OCI-LY7 (cell line): ENCODE results near the gene HSPB9. TPM values are rescaled to one million over a fixed set of nuclear protein-coding genes. Genes with fewer than 3 reads are reported as not detected.

Experiments used
- BruUV-seq: library from RNA; stranded (reverse); fragments of 400-500 nt; replicated peaks from 2 replicates; lab custom pipeline; 2021; lab: Mats Ljungman, UMichigan
- CTCF ChIA-PET: fragments of 300-600 bp; sonication (Branson Sonifier 250); formaldehyde crosslinking; loops from one replicate; lab custom pipeline; 2022; ENCODE audit warnings: antibody characterized with exemption; ENCODE audit not compliant: unreplicated experiment; lab: Charles Lee
- POLR2A ChIA-PET: fragments of 300-600 bp; sonication (Branson Sonifier 250); formaldehyde crosslinking; loops from one replicate; lab custom pipeline; 2022; ENCODE audit warnings: antibody characterized with exemption; lab: Charles Lee
- DNase-seq: peaks from one replicate; pipeline ENCODE4 v3.0.0-alpha.2; 2015; ENCODE audit warnings: low spot score
- H2AFZ ChIP-seq: fragments of 200-600 bp; sonication (generic), shearing (Covaris generic); 2 replicates; pipeline ENCODE4 v1.6.1; 2014; ENCODE audit warnings: mild to moderate bottlenecking, antibody characterized with exemption, low read length, moderate library complexity
- H3K27ac ChIP-seq: fragments of 200-600 bp; sonication (generic); 2 replicates; pipeline ENCODE4 v1.5.1; 2014; ENCODE audit warnings: mixed run types, low read depth, mild to moderate bottlenecking, moderate library complexity, low read length, inconsistent platforms; ENCODE audit not compliant: poor library complexity, severe bottlenecking
- H3K36me3 ChIP-seq: fragments of 200-600 bp; sonication (generic); 2 replicates; pipeline ENCODE4 v1.6.1; 2014; ENCODE audit warnings: mild to moderate bottlenecking, antibody characterized with exemption, low read length, moderate library complexity, mixed read lengths; ENCODE audit not compliant: insufficient read depth
- H3K4me1 ChIP-seq: fragments of 200-600 bp; sonication (generic); 2 replicates; pipeline ENCODE4 v1.5.1; 2014; ENCODE audit warnings: mild to moderate bottlenecking, low read length; ENCODE audit not compliant: insufficient read depth, poor library complexity, severe bottlenecking
- H3K4me2 ChIP-seq: fragments of 200-600 bp; sonication (generic); 2 replicates; pipeline ENCODE4 v1.6.1; 2014; ENCODE audit warnings: mild to moderate bottlenecking, low read length
- H3K4me3 ChIP-seq: fragments of 200-600 bp; sonication (generic); 2 replicates; pipeline ENCODE4 v1.5.1; 2014; ENCODE audit warnings: mild to moderate bottlenecking, low read depth, low read length; ENCODE audit not compliant: poor library complexity, severe bottlenecking
- H3K79me2 ChIP-seq: fragments of 200-600 bp; sonication (generic); 2 replicates; pipeline ENCODE4 v1.6.1; 2016; ENCODE audit warnings: low read depth, mild to moderate bottlenecking, low read length, moderate library complexity, mixed read lengths; ENCODE audit not compliant: insufficient read depth
- H3K9me2 ChIP-seq: fragments of 200-600 bp; sonication (generic); 2 replicates; pipeline ENCODE4 v1.6.1; 2016; ENCODE audit warnings: mild to moderate bottlenecking, low read length, mixed read lengths; ENCODE audit not compliant: insufficient read depth
- H3K9me3 ChIP-seq: fragments of 200-600 bp; sonication (generic); 2 replicates; pipeline ENCODE4 v1.6.1; 2014; ENCODE audit warnings: mild to moderate bottlenecking, mixed run types, low read length, mixed read lengths
- H4K20me1 ChIP-seq: fragments of 200-600 bp; sonication (generic); 2 replicates; pipeline ENCODE4 v1.6.1; 2014; ENCODE audit warnings: mild to moderate bottlenecking, antibody characterized with exemption, low read length, moderate library complexity, mixed read lengths; ENCODE audit not compliant: insufficient read depth
- CTCF ChIP-seq: fragments of 200-600 bp; sonication (generic); conservative IDR thresholded peaks from 2 replicates; pipeline ENCODE4 v1.5.1; 2014; ENCODE audit warnings: mild to moderate bottlenecking, antibody characterized with exemption, low read length, moderate library complexity, mixed read lengths
- EZH2phosphoT487 ChIP-seq: fragments of 200-600 bp; sonication (generic); IDR thresholded peaks from 2 replicates; pipeline ENCODE4 v1.6.1; 2018; ENCODE audit warnings: low read depth, borderline replicate concordance, mild to moderate bottlenecking, mixed run types, antibody characterized with exemption, low read length, moderate library complexity, mixed read lengths
- intact Hi-C: fragments of 100-400 bp; cut with micrococcal nuclease; formaldehyde crosslinking; loops from one replicate; pipeline ENCODE4 v1.10.0; 2022; ENCODE audit not compliant: unreplicated experiment
- total RNA-seq, 2 experiments: library from RNA; depleted of rRNA in 1 of 2; stranded (reverse); fragments of >200 nt in 1 of 2; shearing (Covaris generic) in 1 of 2; gene quantifications; 2 replicates each; pipeline ENCODE4 v1.2.3, GENCODE V29; 2014 to 2022

The HSPB9 gene
- total RNA-seq, 2 experiments from 2014 or later: 0.16 TPM; not detected in 1

GRCh38 chr17:42119301-42119700 is 3.3 kb upstream of the HSPB9 start:
- Histone ChIP-seq H3K4me1 (peaks cover 61% of the 10 kb centered on the region), H3K36me3 (peaks cover 41% of the 10 kb centered on the region; the same call in 1 of the 2 replicates), H3K9me2 (no peaks in the 10 kb centered on the region), H3K9me3 (no peaks in the 10 kb centered on the region), H4K20me1 (no peaks in the 10 kb centered on the region), H3K4me3 (peak overlapping the region; percentile 77), H2AFZ (no peak overlapping the region), H3K27ac (peak overlapping the region; percentile 46), H3K79me2 (peaks cover 3% of the 10 kb centered on the region; the same call in 1 of the 2 replicates), H3K4me2 (peak overlapping the region; percentile 86)
- intact Hi-C loops: loop anchor here (10.0 kb wide), 2 partner anchors 266 to 384 kb away; partner anchors contain the start of genes HAP1 and STAT3
- TSS peak; percentile 73 for BruUV-seq
- CTCF ChIA-PET: interaction anchor here (1.3 to 2.1 kb wide), 3 partner anchors 12 to 104 kb away, joined by 3 to 12 read pairs (median 4); partner anchors contain the start of gene DNAJC7
- POLR2A ChIA-PET: interaction anchor here (1.1 to 1.9 kb wide), 3 partner anchors 11 to 99 kb away, joined by 4 to 12 read pairs (median 4); partner anchors contain the start of gene NKIRAS2
- no peak for TF ChIP-seq EZH2phosphoT487
- TF ChIP-seq CTCF: no peak
- DNase-seq: no peak

- Histone ChIP-seq H3K9me2 (no peaks in the 10 kb centered on the region), H3K4me3 (peak overlapping the region; percentile 77), H3K4me2 (peak overlapping the region; percentile 86), H2AFZ (no peak overlapping the region), H3K27ac (peak overlapping the region; percentile 46), H3K4me1 (peaks cover 52% of the 10 kb centered on the region), H4K20me1 (no peaks in the 10 kb centered on the region), H3K36me3 (peaks cover 41% of the 10 kb centered on the region), H3K79me2 (peaks cover 3% of the 10 kb centered on the region; the same call in 1 of the 2 replicates), H3K9me3 (no peaks in the 10 kb centered on the region)
- POLR2A ChIA-PET: interaction anchor here (0.6 to 1.9 kb wide), 12 partner anchors 9 to 161 kb away, joined by 3 to 12 read pairs (median 4); partner anchors contain the start of gene NKIRAS2
- BruUV-seq: no TSS peak
- CTCF ChIA-PET: interaction anchor here (0.6 to 2.1 kb wide), 4 partner anchors 9 to 105 kb away, joined by 3 to 12 read pairs (median 4); partner anchors contain the start of gene NKIRAS2
- intact Hi-C loops: no loop called here
- TF ChIP-seq CTCF (no peak), EZH2phosphoT487 (no peak)
- peak; percentile 33 for DNase-seq
These were observed 2.3 kb upstream of the HSPB9 start for GRCh38 chr17:42120161-42120769.
